Measurements from ENCODE around the gene PAM. TPM values are rescaled to one million over a fixed set of nuclear protein-coding genes. Genes with fewer than 3 reads are reported as not detected.
"Not testable (repeated sequence)": the region's sequence is repeated elsewhere in the genome, so short reads cannot be mapped to it uniquely, and the experiment has no call there.

PAM gene
- polyA plus RNA-seq, 1 donor from 2014 or later: 363 TPM

DNA sequence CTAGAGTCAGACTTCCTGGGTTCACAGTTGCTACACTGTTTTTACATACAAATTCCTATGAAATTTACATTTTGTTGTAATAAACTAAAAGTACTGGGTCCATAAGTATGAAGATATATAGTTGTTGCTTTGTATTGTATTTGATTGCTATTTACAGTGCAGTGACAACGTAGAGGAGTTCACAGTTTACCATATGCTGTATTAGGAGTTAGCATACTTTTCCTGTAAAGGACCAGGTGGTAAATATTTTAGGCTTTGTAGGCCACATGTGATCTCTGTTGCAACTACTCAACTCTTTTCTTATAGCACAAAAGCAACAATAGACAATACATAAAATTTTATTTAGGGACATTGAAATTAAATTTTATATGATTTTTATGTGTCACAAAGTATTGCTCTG, 18.0 kb downstream of the PAM start:
- no peak overlapping the region for H3K9ac ChIP-seq (ENCODE audit: low read length)
- no peak overlapping the region for H3K4me2 ChIP-seq (ENCODE audit: low read length)
- TF ChIP-seq MXI1 (conservative IDR thresholded peaks at IDR 0.05; ENCODE audit: poor library complexity, severe bottlenecking): no peak
- no peak for TF ChIP-seq SMC3 (conservative IDR thresholded peaks at IDR 0.05; ENCODE audit: poor library complexity)
- TF ChIP-seq EZH2 (IDR thresholded peaks at IDR 0.05; ENCODE audit: borderline replicate concordance, insufficient read depth, low read length, poor library complexity, severe bottlenecking): no peak
- no peak for TF ChIP-seq POLR2AphosphoS5 (IDR thresholded peaks at IDR 0.05)
- TF ChIP-seq EP300 (conservative IDR thresholded peaks at IDR 0.05; ENCODE audit: poor library complexity, severe bottlenecking): no peak
- TF ChIP-seq, protein P1, sequence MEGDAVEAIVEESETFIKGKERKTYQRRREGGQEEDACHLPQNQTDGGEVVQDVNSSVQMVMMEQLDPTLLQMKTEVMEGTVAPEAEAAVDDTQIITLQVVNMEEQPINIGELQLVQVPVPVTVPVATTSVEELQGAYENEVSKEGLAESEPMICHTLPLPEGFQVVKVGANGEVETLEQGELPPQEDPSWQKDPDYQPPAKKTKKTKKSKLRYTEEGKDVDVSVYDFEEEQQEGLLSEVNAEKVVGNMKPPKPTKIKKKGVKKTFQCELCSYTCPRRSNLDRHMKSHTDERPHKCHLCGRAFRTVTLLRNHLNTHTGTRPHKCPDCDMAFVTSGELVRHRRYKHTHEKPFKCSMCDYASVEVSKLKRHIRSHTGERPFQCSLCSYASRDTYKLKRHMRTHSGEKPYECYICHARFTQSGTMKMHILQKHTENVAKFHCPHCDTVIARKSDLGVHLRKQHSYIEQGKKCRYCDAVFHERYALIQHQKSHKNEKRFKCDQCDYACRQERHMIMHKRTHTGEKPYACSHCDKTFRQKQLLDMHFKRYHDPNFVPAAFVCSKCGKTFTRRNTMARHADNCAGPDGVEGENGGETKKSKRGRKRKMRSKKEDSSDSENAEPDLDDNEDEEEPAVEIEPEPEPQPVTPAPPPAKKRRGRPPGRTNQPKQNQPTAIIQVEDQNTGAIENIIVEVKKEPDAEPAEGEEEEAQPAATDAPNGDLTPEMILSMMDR (IDR thresholded peaks at IDR 0.05; ENCODE audit: poor library complexity, severe bottlenecking): no peak
- no peak for TF ChIP-seq TAF1 (IDR thresholded peaks at IDR 0.05; ENCODE audit: low read depth)
- no peaks in the 10 kb centered on the region for H3K9me2 ChIP-seq (ENCODE audit: insufficient read depth, low read length)
- peaks cover 23% of the 10 kb centered on the region for H3K79me2 ChIP-seq (replicated peaks; ENCODE audit: insufficient read depth, low read length)
- no peaks in the 10 kb centered on the region for H3K27me3 ChIP-seq (ENCODE audit: insufficient read depth, low read depth, low read length)
- no peaks in the 10 kb centered on the region for H3F3A ChIP-seq (ENCODE audit: insufficient read depth, low read length, poor library complexity, severe bottlenecking)
- no peak overlapping the region for H3K27ac ChIP-seq (ENCODE audit: low read length)
- H2AFZ ChIP-seq (ENCODE audit: low read depth, low read length): no peak overlapping the region
- no peaks in the 10 kb centered on the region for H4K20me1 ChIP-seq (ENCODE audit: insufficient read depth)
- no peaks in the 10 kb centered on the region for H3K36me3 ChIP-seq (ENCODE audit: insufficient read depth, low read length)
- no peak overlapping the region for H3K4me3 ChIP-seq (ENCODE audit: low read length)
- no peaks in the 10 kb centered on the region for H3K9me3 ChIP-seq (ENCODE audit: low read length)

DNA sequence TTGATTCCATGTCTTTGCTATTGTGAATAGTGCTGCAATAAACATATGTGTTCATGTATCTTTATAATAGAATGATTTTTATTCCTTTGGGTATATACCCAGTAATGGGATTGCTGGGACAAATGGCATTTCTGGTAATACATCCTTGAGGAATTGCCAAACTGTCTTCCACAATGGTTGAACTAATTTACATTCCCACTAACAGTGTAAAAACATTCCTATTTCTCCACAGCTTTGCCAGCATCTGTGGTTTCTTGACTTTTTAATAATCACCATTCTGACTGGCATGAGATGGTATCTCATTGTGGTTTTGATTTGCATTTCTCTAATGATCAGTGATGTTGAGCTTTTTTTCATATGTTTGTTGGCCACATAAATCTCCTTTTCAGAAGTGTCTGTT, 20.7 kb downstream of the PAM start:
- not testable (repeated sequence) for H3K36me3 ChIP-seq (ENCODE audit: insufficient read depth, low read length); H3K4me3 ChIP-seq (ENCODE audit: low read length); H3K9me3 ChIP-seq (ENCODE audit: low read length); H2AFZ ChIP-seq (ENCODE audit: low read depth, low read length); H3K4me2 ChIP-seq (ENCODE audit: low read length); H4K20me1 ChIP-seq (ENCODE audit: insufficient read depth); H3K9me2 ChIP-seq (ENCODE audit: insufficient read depth, low read length); H3K27me3 ChIP-seq (ENCODE audit: insufficient read depth, low read depth, low read length); H3K27ac ChIP-seq (ENCODE audit: low read length); H3K9ac ChIP-seq (ENCODE audit: low read length); H3F3A ChIP-seq (ENCODE audit: insufficient read depth, low read length, poor library complexity, severe bottlenecking)
- peaks cover 14% of the 10 kb centered on the region for H3K79me2 ChIP-seq (replicated peaks; ENCODE audit: insufficient read depth, low read length)

DNA sequence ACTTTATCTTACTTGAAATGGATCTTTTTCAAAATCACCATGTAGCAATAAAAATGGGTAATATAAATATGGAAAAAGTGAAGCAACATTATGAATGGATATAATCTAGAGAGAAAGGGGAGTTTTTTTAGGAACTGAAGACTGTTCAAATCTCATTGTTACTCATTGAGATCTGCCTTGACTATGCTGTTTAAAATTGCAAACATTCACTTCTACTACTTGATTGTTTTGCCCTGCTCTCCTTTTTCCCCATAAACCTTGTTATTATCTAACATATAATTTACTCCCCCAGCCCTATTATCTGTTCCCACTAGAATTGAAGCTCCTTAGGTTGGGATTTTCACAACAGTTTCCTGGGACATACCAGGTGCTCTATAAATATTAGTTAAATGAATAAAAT, 22.0 kb downstream of the PAM start:
- H4K20me1 ChIP-seq (ENCODE audit: insufficient read depth): no peaks in the 10 kb centered on the region
- no peaks in the 10 kb centered on the region for H3K9me3 ChIP-seq (ENCODE audit: low read length)
- H3K36me3 ChIP-seq (ENCODE audit: insufficient read depth, low read length): no peaks in the 10 kb centered on the region
- no peaks in the 10 kb centered on the region for H3K9me2 ChIP-seq (ENCODE audit: insufficient read depth, low read length)
- no peaks in the 10 kb centered on the region for H3K27me3 ChIP-seq (ENCODE audit: insufficient read depth, low read depth, low read length)
- H3K4me3 ChIP-seq (ENCODE audit: low read length): no peak overlapping the region
- no peak overlapping the region for H3K4me2 ChIP-seq (ENCODE audit: low read length)
- no peak overlapping the region for H3K27ac ChIP-seq (ENCODE audit: low read length)
- no peak overlapping the region for H2AFZ ChIP-seq (ENCODE audit: low read depth, low read length)
- no peak overlapping the region for H3K9ac ChIP-seq (ENCODE audit: low read length)
- peaks cover 9% of the 10 kb centered on the region for H3K79me2 ChIP-seq (replicated peaks; ENCODE audit: insufficient read depth, low read length)
- no peaks in the 10 kb centered on the region for H3F3A ChIP-seq (ENCODE audit: insufficient read depth, low read length, poor library complexity, severe bottlenecking)
- TF ChIP-seq SMC3 (conservative IDR thresholded peaks at IDR 0.05; ENCODE audit: poor library complexity) (no peak), TAF1 (IDR thresholded peaks at IDR 0.05; ENCODE audit: low read depth) (no peak), POLR2AphosphoS5 (IDR thresholded peaks at IDR 0.05) (no peak), EZH2 (IDR thresholded peaks at IDR 0.05; ENCODE audit: borderline replicate concordance, insufficient read depth, low read length, poor library complexity, severe bottlenecking) (no peak), MXI1 (conservative IDR thresholded peaks at IDR 0.05; ENCODE audit: poor library complexity, severe bottlenecking) (no peak), EP300 (conservative IDR thresholded peaks at IDR 0.05; ENCODE audit: poor library complexity, severe bottlenecking) (no peak), RAD21 (conservative IDR thresholded peaks at IDR 0.05) (no peak)
- TF ChIP-seq, protein P1 (IDR thresholded peaks at IDR 0.05; ENCODE audit: poor library complexity, severe bottlenecking): no peak
- TF ChIP-seq, protein P2, sequence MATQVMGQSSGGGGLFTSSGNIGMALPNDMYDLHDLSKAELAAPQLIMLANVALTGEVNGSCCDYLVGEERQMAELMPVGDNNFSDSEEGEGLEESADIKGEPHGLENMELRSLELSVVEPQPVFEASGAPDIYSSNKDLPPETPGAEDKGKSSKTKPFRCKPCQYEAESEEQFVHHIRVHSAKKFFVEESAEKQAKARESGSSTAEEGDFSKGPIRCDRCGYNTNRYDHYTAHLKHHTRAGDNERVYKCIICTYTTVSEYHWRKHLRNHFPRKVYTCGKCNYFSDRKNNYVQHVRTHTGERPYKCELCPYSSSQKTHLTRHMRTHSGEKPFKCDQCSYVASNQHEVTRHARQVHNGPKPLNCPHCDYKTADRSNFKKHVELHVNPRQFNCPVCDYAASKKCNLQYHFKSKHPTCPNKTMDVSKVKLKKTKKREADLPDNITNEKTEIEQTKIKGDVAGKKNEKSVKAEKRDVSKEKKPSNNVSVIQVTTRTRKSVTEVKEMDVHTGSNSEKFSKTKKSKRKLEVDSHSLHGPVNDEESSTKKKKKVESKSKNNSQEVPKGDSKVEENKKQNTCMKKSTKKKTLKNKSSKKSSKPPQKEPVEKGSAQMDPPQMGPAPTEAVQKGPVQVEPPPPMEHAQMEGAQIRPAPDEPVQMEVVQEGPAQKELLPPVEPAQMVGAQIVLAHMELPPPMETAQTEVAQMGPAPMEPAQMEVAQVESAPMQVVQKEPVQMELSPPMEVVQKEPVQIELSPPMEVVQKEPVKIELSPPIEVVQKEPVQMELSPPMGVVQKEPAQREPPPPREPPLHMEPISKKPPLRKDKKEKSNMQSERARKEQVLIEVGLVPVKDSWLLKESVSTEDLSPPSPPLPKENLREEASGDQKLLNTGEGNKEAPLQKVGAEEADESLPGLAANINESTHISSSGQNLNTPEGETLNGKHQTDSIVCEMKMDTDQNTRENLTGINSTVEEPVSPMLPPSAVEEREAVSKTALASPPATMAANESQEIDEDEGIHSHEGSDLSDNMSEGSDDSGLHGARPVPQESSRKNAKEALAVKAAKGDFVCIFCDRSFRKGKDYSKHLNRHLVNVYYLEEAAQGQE (IDR thresholded peaks at IDR 0.05; ENCODE audit: borderline replicate concordance): no peak

All from neural cell (in vitro differentiated cells).